MM.1S (cell line): Measurements from ENCODE around the gene CPNE7.

Source experiments
- CTCF ChIP-seq: fragments of 300-600 bp; sonication (generic); IDR thresholded peaks from 2 replicates; pipeline ENCODE4 v1.5.1; 2016; ENCODE audit warnings: antibody characterized with exemption, low read length, mixed read lengths
- EZH2 ChIP-seq: fragments of 300-600 bp; sonication (generic); optimal IDR thresholded peaks from 2 replicates; pipeline ENCODE3; 2017; ENCODE audit warnings: low read depth, mild to moderate bottlenecking, antibody characterized with exemption, low read length, mixed read lengths
- EZH2phosphoT487 ChIP-seq: fragments of 300-600 bp; sonication (generic); IDR thresholded peaks from 2 replicates; pipeline ENCODE4 v1.6.1; 2018; ENCODE audit warnings: antibody characterized with exemption, low read length

GRCh38 chr16:89615176-89615575 is 39.6 kb downstream of the CPNE7 start:
- TF ChIP-seq CTCF: no peak
- TF ChIP-seq EZH2: no peak
- TF ChIP-seq EZH2phosphoT487: no peak
